Coronary artery (tissue), 2 donors: ENCODE data around the gene RELB.

Source experiments
- DNase-seq: peaks from one replicate; pipeline ENCODE4 v3.0.0-alpha.2; 2017; ENCODE audit warnings: low spot score
- H3K27ac ChIP-seq, 2 donors: fragments of 200-600 bp; sonication (generic); one replicate each; pipeline ENCODE4 v1.5.1; 2016 to 2019
- H3K4me3 ChIP-seq: fragments of 200-600 bp; sonication (generic); 2 replicates; pipeline ENCODE4 v1.5.1; 2016; ENCODE audit warnings: mild to moderate bottlenecking, moderate library complexity
- CTCF ChIP-seq: fragments of 200-600 bp; sonication (generic); IDR thresholded peaks from one replicate; pipeline ENCODE4 v1.5.1; 2019; ENCODE audit warnings: antibody characterized with exemption

The RELB gene

DNA sequence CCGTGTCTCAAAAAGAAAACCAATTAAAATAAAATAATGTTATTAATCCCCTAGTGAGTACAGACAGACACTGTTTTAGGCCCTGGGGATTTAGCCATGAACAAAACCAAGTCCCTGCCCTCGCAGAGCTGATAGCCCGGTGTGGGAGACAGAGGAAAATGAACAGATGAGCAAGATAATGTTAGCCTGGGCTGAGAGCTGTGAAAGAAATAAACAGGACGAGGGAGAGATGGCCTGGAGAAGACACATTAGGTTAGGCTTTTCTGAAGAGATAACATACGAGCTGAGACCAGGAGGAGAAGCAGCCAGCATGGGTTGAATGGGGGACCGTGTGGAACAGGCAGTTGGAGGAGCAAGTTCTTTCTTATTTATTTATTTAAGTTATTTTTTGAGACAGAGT lies 9.0 kb downstream of the RELB start:
- DNase-seq: no peak
- no peak for TF ChIP-seq CTCF
- Histone ChIP-seq H3K4me3 (no peak overlapping the region), H3K27ac (no peak overlapping the region)

DNA sequence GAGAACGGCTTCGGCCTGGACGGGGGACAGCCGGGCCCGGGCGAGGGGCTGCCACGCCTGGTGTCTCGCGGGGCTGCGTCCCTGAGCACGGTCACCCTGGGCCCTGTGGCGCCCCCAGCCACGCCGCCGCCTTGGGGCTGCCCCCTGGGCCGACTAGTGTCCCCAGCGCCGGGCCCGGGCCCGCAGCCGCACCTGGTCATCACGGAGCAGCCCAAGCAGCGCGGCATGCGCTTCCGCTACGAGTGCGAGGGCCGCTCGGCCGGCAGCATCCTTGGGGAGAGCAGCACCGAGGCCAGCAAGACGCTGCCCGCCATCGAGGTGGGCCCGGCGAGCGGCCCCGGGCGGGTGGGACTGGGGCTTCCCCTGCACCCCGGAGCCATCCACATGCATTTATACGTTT lies 10.7 kb downstream of the RELB start:
- TF ChIP-seq CTCF: no peak
- H3K4me3 ChIP-seq: no peak overlapping the region
- DNase-seq: no peak
- no peak overlapping the region for H3K27ac ChIP-seq

- DNase-seq: no peak
- Histone ChIP-seq H3K27ac (no peak overlapping the region), H3K4me3 (no peak overlapping the region)
- peak; percentile 40 for TF ChIP-seq CTCF
Observed at GRCh38 chr19:45016388-45017314, 15.4 kb downstream of the RELB start.

DNA sequence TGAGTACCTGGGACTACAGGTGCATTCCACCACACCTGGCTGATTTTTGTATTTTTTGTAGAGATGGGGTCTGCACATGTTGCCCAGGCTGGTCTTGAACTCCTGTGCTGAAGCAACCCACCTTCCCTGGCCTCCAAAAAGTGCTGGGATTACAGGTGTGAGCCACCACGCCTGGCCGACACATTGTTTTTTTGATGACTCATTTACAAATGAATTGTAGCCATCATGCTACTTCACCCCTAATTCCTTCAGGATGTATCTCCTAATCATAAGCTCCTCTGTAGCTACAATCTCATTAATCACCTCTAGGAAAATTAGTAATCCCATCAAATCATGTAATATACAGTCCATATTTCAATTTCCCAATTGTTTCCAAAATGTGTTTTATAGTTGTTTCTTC lies 17.9 kb downstream of the RELB start:
- no peak for TF ChIP-seq CTCF

DNA sequence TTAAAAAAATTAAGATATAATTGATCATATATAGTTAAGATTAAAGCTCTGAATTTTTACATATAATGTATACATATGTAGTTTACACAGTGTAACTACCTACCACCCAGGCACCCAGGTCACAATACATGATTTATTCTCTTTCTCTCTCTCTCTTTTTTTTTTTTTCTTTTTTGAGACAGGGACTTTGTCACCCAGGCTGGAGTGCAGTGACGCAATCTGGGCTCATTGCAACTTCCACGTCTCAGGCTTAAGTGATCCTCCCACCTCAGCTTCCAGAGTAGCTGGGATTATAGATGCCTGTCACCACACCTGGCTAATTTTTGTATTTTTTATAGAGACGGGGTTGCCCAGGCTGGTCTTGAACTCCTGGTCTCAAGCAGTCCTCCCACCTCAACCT lies 18.8 kb downstream of the RELB start:
- no peak overlapping the region for H3K27ac ChIP-seq
- H3K4me3 ChIP-seq: no peak overlapping the region
- DNase-seq: no peak
- TF ChIP-seq CTCF: no peak

More for the DNA sequence above, 17.9 kb downstream of the RELB start:
- Histone ChIP-seq H3K27ac (no peak overlapping the region), H3K4me3 (no peak overlapping the region)
- no peak for DNase-seq

DNA sequence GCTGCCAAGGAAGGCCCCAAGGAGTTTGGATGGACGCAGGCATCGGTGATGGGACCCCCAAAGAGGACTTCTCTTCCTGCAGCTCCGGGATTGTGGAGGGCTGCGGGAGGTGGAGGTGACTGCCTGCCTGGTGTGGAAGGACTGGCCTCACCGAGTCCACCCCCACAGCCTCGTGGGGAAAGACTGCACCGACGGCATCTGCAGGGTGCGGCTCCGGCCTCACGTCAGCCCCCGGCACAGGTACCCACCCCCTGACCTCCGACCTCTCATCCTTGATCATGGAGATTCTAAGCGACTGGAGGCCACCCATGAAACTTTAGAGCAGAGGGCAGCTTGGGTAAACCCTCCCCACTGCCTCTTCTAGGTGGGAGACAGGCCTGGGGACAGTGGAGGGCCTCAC lies 20.7 kb downstream of the RELB start:
- no peak for TF ChIP-seq CTCF
- Histone ChIP-seq H3K4me3 (no peak overlapping the region), H3K27ac (no peak overlapping the region)
- DNase-seq: no peak

DNA sequence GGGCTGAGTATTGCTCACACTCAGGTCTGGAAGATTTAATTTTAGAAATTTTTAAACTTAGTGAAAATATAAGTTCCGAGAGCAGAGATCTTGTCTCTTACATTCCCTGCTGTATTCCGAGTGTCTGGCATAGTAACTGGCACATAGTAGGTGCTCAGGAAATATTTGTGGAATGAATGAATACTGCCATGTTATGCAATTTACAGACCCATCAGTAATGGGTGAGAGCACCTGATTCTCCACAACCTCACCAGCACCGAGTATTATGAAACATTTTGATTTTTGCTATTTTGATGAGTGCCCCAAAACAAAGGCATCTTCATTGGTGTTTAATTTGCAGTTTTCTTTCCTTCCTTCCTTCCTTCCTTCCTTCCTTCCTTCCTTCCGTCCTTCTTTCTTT lies 21.8 kb downstream of the RELB start:
- DNase-seq: no peak
- H3K4me3 ChIP-seq: no peak overlapping the region
- TF ChIP-seq CTCF: no peak
- no peak overlapping the region for H3K27ac ChIP-seq
